Karpas-422 (cell line): ENCODE measurements around the gene LTBR. TPM values are rescaled to one million over a fixed set of nuclear protein-coding genes. Genes with fewer than 3 reads are reported as not detected.

Source experiments
- DNase-seq: peaks from one replicate; pipeline ENCODE4 v3.0.0-alpha.2; 2015
- H2AFZ ChIP-seq: fragments of 200-600 bp; sonication (generic); 2 replicates; pipeline ENCODE4 v1.6.1; 2014; ENCODE audit warnings: antibody characterized with exemption, low read length, mixed read lengths
- H3K27ac ChIP-seq: fragments of 200-600 bp; sonication (generic); 2 replicates; pipeline ENCODE4 v1.5.1; 2014; ENCODE audit warnings: mild to moderate bottlenecking, low read length, moderate library complexity
- H3K27me3 ChIP-seq: fragments of 200-600 bp; sonication (generic); 2 replicates; pipeline ENCODE4 v1.6.1; 2014; ENCODE audit warnings: low read length, mixed read lengths
- H3K36me3 ChIP-seq: fragments of 200-600 bp; sonication (generic); 2 replicates; pipeline ENCODE4 v1.6.1; 2014; ENCODE audit warnings: low read length, mixed read lengths; ENCODE audit not compliant: insufficient read depth
- H3K4me1 ChIP-seq: fragments of 200-600 bp; sonication (generic); 2 replicates; pipeline ENCODE4 v1.6.1; 2014; ENCODE audit warnings: mild to moderate bottlenecking, low read length, mixed read lengths
- H3K4me2 ChIP-seq: fragments of 200-600 bp; sonication (generic); 2 replicates; pipeline ENCODE4 v1.6.1; 2014; ENCODE audit warnings: low read length, low read depth, mild to moderate bottlenecking; ENCODE audit not compliant: poor library complexity, severe bottlenecking
- H3K4me3 ChIP-seq: fragments of 200-600 bp; sonication (generic); 2 replicates; pipeline ENCODE4 v1.5.1; 2014; ENCODE audit warnings: mild to moderate bottlenecking, antibody characterized with exemption, low read length, mixed read lengths
- H3K79me2 ChIP-seq: fragments of 200-600 bp; sonication (generic); 2 replicates; pipeline ENCODE4 v1.6.1; 2014; ENCODE audit warnings: mild to moderate bottlenecking, low read length, mixed read lengths
- H3K9ac ChIP-seq: fragments of 200-600 bp; sonication (generic); 2 replicates; pipeline ENCODE4 v1.6.0; 2014; ENCODE audit warnings: low read length
- H3K9me2 ChIP-seq: fragments of 200-600 bp; sonication (generic), shearing (Covaris generic); replicated peaks from 2 replicates; pipeline ENCODE4 v1.6.0; 2014; ENCODE audit warnings: mild to moderate bottlenecking, low read length, moderate library complexity; ENCODE audit not compliant: insufficient read depth
- H3K9me3 ChIP-seq: fragments of 300-700, 200-600 bp; sonication (generic); 2 replicates; pipeline ENCODE4 v1.6.1; 2014; ENCODE audit warnings: low read length, mixed read lengths
- H4K20me1 ChIP-seq: fragments of 200-600 bp; sonication (generic); 2 replicates; pipeline ENCODE4 v1.6.1; 2014; ENCODE audit warnings: mild to moderate bottlenecking, antibody characterized with exemption, low read length, low read depth; ENCODE audit not compliant: insufficient read depth
- total RNA-seq: library from RNA; depleted of rRNA; stranded (reverse); fragments of >200 nt; shearing (Covaris generic); gene quantifications from 2 replicates; pipeline ENCODE4 v1.2.3, GENCODE V29; 2014; ENCODE audit warnings: low replicate concordance

The LTBR gene
- total RNA-seq, 1 experiment from 2014 or later: not detected

DNA sequence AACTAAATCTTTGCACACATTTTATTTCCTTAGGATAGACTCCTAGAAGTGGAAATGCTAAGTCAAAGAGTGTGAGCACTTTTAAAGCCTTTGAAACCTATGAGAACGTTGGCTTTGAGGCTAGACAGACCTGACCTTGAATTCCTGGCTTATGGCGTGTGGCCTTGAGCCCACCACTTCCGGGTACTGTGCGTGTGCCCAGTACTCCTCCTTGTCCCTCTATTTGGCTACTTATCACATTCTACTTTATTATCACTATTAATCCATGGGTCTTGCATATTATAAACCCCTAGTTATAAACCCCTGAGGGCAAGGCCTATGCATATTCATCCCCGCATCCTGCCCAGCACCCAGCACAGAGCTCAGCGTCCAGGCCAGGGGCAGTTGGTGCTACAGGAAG, 34.8 kb downstream of the LTBR start:
- Histone ChIP-seq H4K20me1 (no peaks in the 10 kb centered on the region), H3K9ac (no peak overlapping the region), H3K27ac (no peak overlapping the region), H3K9me2 (no peaks in the 10 kb centered on the region), H3K9me3 (no peaks in the 10 kb centered on the region), H3K27me3 (no peaks in the 10 kb centered on the region), H3K4me2 (no peak overlapping the region), H3K4me1 (peaks cover 9% of the 10 kb centered on the region), H3K36me3 (no peaks in the 10 kb centered on the region), H3K79me2 (no peaks in the 10 kb centered on the region), H2AFZ (no peak overlapping the region), H3K4me3 (no peak overlapping the region)
- DNase-seq: no peak

DNA sequence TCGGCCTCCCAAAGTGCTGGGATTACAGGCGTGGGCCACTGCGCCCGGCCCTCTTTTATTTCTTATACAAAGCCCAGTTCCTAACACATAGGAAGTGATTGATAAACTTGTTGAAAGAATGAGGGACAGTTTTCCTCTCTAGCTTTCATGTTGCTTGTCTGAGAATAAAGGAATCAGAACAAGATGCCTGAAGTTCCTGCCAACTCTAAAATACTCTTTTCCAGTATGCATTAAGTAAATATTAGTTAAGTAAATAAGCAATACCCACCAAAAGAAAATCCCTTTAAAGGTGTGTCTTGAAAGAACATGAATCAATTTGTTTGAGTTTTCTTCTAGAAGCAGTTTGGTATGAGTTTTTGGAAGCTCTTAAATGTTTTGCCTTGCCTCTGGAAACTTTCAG, 36.4 kb downstream of the LTBR start:
- Histone ChIP-seq H3K9me3 (no peaks in the 10 kb centered on the region), H2AFZ (no peak overlapping the region), H3K9ac (no peak overlapping the region), H3K27me3 (no peaks in the 10 kb centered on the region), H3K4me2 (no peak overlapping the region), H4K20me1 (no peaks in the 10 kb centered on the region), H3K27ac (no peak overlapping the region), H3K4me1 (peaks cover 24% of the 10 kb centered on the region), H3K4me3 (no peak overlapping the region), H3K36me3 (no peaks in the 10 kb centered on the region), H3K79me2 (no peaks in the 10 kb centered on the region), H3K9me2 (no peaks in the 10 kb centered on the region)
- no peak for DNase-seq

DNA sequence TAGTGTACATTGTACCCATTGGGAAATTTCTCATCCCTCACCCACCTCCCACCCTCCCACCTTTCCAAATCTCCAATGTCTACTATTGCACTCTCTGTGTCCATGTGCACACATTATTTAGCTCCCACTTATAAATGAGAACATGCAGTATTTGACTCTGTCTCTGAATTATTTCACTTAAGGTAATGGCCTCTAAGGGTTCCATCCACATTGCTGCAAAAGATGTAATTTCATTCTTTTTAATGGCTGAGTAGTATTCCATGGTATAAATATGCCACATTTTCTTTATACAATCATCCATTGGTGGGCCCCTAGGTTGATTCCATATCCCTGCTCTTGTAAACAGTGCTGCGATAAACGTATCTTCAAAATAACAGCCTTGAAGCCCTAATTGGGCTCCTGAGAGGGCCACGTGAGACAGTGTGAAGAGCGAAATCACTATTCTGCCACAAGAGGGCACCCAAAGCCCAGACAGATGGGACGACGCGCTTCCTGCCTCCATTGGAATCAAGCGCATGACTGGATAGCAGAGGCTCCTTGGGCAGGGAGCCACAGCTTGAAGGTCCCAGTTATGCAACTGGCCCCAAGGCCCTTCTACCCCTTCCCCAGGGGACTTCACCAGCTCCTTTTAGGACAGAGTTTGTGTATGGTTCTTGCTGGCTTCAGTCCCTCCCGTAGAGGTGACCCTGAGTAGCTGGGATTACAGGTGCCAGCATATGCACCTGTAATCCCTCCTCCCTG, 39.5 kb downstream of the LTBR start:
- H3K36me3 ChIP-seq: no peaks in the 10 kb centered on the region
- H3K4me1 ChIP-seq: peaks cover 52% of the 10 kb centered on the region
- DNase-seq: peak; percentile 96
- no peaks in the 10 kb centered on the region for H3K79me2 ChIP-seq
- H3K27ac ChIP-seq: peak overlapping the region; percentile 100
- no peaks in the 10 kb centered on the region for H3K9me2 ChIP-seq
- H3K9ac ChIP-seq: peak overlapping the region; percentile 61
- H3K27me3 ChIP-seq: no peaks in the 10 kb centered on the region
- peak overlapping the region; percentile 54 for H3K4me2 ChIP-seq
- peak overlapping the region; percentile 33; the same call in 1 of the 2 replicates for H2AFZ ChIP-seq
- no peaks in the 10 kb centered on the region for H3K9me3 ChIP-seq
- peak overlapping the region; percentile 39; the same call in 1 of the 2 replicates for H3K4me3 ChIP-seq
- no peaks in the 10 kb centered on the region for H4K20me1 ChIP-seq

DNA sequence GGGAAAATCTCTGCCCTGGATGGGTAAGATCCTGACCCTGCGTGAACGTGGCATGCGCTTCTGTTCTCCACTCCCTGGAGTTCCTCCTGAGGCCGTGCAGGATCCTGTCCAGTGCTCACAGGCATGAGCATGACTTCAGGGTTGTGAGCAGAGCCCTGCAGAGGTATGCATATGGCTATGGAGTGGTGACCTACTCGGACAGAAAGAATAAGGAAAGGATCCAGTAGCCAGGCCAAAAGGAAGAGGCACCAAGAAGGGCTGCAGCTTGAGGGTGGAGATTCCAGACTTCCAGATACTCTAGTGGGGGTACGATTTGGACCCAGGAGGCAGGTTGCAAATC, 40.0 kb downstream of the LTBR start:
- Histone ChIP-seq H3K4me2 (peak overlapping the region; percentile 54), H3K27me3 (no peaks in the 10 kb centered on the region), H3K27ac (peak overlapping the region; percentile 100), H3K4me1 (peaks cover 57% of the 10 kb centered on the region), H3K9me2 (no peaks in the 10 kb centered on the region), H3K4me3 (peak overlapping the region; percentile 39; the same call in 1 of the 2 replicates), H3K9me3 (no peaks in the 10 kb centered on the region), H3K36me3 (no peaks in the 10 kb centered on the region), H2AFZ (peak overlapping the region; percentile 33; the same call in 1 of the 2 replicates), H4K20me1 (no peaks in the 10 kb centered on the region), H3K9ac (peak overlapping the region; percentile 61), H3K79me2 (no peaks in the 10 kb centered on the region)
- DNase-seq: peak; percentile 45

DNA sequence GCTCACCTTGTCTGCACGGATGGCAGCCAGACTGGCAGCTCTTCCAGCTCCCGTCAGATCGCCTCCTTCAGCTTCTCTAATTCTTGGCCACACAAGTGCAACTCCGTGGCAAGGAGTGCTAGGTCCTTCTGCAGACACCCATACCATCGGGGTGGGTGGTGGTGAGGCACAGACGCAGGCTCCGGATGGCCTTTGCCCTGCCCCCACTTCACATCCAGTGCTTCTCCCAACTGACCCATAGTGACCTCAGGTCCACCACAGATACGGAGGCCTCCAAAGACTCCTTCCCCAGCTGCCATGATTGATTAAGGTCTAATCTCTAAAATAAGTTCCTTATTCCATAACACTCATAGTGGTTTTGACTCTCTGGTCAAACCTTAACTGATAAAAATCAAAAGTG, 40.9 kb downstream of the LTBR start:
- peak overlapping the region; percentile 54 for H3K4me2 ChIP-seq
- H2AFZ ChIP-seq: no peak overlapping the region
- H3K79me2 ChIP-seq: no peaks in the 10 kb centered on the region
- peak overlapping the region; percentile 20 for H3K9ac ChIP-seq
- no peak for DNase-seq
- H3K9me2 ChIP-seq: no peaks in the 10 kb centered on the region
- peaks cover 62% of the 10 kb centered on the region for H3K4me1 ChIP-seq
- no peaks in the 10 kb centered on the region for H4K20me1 ChIP-seq
- H3K36me3 ChIP-seq: no peaks in the 10 kb centered on the region
- H3K4me3 ChIP-seq: no peak overlapping the region
- H3K27ac ChIP-seq: peak overlapping the region; percentile 100
- H3K27me3 ChIP-seq: no peaks in the 10 kb centered on the region
- H3K9me3 ChIP-seq: no peaks in the 10 kb centered on the region

DNA sequence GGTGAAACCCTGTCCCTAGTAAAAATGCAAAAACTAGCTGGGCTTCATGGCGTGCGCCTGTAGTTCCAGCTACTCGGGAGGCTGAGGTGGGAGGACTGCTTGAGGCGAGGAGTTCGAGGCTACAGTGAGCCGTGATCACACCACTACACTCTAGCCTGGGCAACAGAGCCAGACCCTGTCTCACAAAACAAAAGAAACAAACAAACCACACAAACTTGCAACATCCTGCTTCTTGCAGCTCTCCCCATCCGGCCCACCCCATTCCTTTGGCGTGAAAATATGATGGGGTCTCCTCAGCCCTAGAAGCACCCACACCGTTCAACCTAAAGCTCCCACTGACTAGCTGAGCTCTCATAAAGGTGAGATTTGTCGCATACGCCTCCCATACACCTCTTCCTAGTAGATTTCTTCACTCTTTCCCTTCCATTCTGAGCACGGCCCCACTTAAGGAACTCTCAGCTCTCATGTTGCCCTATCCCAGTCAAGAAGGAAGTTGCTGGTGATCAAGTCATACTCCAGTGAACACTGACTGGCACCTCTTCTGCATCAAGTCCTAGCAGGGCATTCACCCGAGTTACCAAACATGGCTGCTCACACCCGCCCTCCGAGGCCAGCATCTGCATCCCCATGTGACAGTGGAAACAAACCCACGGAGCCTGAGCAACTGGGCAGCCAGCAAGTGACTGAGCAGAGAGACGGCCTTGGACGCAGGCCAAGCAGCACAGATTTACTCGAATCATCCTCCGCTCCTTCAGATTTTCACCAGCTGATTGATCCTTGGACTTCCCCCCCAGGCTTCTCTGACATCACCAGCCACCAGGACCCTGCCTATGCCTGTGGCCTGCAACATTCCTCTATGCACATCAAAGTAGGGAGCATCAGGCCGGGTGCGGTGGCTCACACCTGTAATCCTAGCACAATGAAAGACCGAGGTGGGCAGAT, 41.9 kb downstream of the LTBR start:
- H3K4me3 ChIP-seq: peak overlapping the region; percentile 21; the same call in 1 of the 2 replicates
- peak overlapping the region; percentile 78 for H3K4me2 ChIP-seq
- H3K4me1 ChIP-seq: peaks cover 72% of the 10 kb centered on the region
- peak overlapping the region; percentile 69 for H3K9ac ChIP-seq
- H3K27ac ChIP-seq: peak overlapping the region; percentile 100
- DNase-seq: peak; percentile 94
- no peaks in the 10 kb centered on the region for H3K36me3 ChIP-seq
- H3K79me2 ChIP-seq: no peaks in the 10 kb centered on the region
- no peaks in the 10 kb centered on the region for H4K20me1 ChIP-seq
- no peaks in the 10 kb centered on the region for H3K27me3 ChIP-seq
- H3K9me2 ChIP-seq: no peaks in the 10 kb centered on the region
- no peaks in the 10 kb centered on the region for H3K9me3 ChIP-seq
- H2AFZ ChIP-seq: 0 out of 2 replicates have a peak overlapping the region, but pooled peaks have one; percentile 40

DNA sequence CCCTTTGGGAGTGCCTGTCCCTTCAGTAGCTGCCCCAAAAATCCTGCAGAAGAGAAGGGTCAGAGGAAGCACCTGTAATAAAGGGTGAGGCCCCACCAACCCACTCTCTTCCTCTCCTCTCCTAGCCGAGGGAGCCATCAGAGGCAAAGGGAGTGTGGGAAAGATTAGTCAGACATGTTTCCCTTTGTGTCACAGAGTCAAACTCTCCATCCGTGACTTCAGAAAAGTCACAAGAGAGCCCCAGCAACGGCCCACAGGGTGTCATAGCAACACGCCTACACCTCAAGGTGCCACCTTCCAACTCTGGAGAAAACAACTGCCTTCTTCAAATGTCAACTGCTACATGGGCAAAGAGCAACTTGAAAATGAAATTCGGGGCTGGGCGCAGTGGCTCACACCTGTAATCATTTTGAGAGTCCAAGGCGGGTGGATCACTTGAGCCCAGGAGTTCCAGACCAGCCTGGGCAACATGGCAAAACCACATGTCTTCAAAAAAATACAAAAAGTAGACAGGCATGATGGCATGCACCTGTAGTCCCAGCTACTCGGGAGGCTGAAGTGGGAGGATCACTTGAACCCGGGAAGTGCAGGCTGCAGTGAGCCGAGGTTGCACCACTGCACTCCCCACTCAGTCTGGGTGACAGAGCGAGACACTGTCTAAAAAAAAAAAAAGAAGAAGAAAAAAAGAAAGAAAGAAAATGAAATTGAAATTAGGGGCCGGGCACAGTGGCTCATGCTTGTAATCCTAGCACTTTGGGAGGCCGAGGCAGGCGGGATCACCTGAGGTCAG, 43.1 kb downstream of the LTBR start:
- H3K36me3 ChIP-seq: no peaks in the 10 kb centered on the region
- no peaks in the 10 kb centered on the region for H4K20me1 ChIP-seq
- H3K27me3 ChIP-seq: no peaks in the 10 kb centered on the region
- peak; percentile 95 for DNase-seq
- H2AFZ ChIP-seq: no peak overlapping the region
- peak overlapping the region; percentile 69 for H3K9ac ChIP-seq
- peak overlapping the region; percentile 100 for H3K27ac ChIP-seq
- H3K9me3 ChIP-seq: no peaks in the 10 kb centered on the region
- no peaks in the 10 kb centered on the region for H3K9me2 ChIP-seq
- H3K4me1 ChIP-seq: peaks cover 84% of the 10 kb centered on the region
- peak overlapping the region; percentile 21; the same call in 1 of the 2 replicates for H3K4me3 ChIP-seq
- peak overlapping the region; percentile 78 for H3K4me2 ChIP-seq
- no peaks in the 10 kb centered on the region for H3K79me2 ChIP-seq
